ENCODE results near the gene KATNA1. TPM values are rescaled to one million over a fixed set of nuclear protein-coding genes. Genes with fewer than 3 reads are reported as not detected.

Gene KATNA1
- total RNA-seq, 2 experiments from 2014 or later: 24.7 to 27.2 TPM

GRCh38 chr6:149651056-149651455 lies 2.5 kb upstream of the KATNA1 start:
- H3K4me3 Mint-ChIP-seq: no peak overlapping the region
- ChIA-PET CTCF (interaction anchor here (1.6 kb wide), 1 partner anchor 10 kb away, joined by 3 read pairs; no protein-coding TSS in a partner anchor), POLR2A (no interaction called here)
- no peak for DNase-seq
- H3K27me3 Mint-ChIP-seq: no peaks in the 10 kb centered on the region
- peaks cover 7% of the 10 kb centered on the region for H3K36me3 Mint-ChIP-seq (ENCODE audit: low read depth)
- no peaks in the 10 kb centered on the region for H3K9me3 Mint-ChIP-seq
- peaks cover 19% of the 10 kb centered on the region for H3K4me1 Mint-ChIP-seq
- no peak overlapping the region for H3K27ac Mint-ChIP-seq

GRCh38 chr6:149646599-149646998 lies 1.9 kb downstream of the KATNA1 start:
- CTCF ChIA-PET: no interaction called here
- no peak overlapping the region for H3K27ac Mint-ChIP-seq

GRCh38 chr6:149642829-149643580 lies 5.5 kb downstream of the KATNA1 start:
- ChIA-PET CTCF (interaction anchor here (0.7 kb wide), 1 partner anchor 50 kb away, joined by 3 read pairs; no protein-coding TSS in a partner anchor), POLR2A (no interaction called here)
- H3K4me3 Mint-ChIP-seq: no peak overlapping the region
- peaks cover 19% of the 10 kb centered on the region for H3K36me3 Mint-ChIP-seq (ENCODE audit: low read depth)
- H3K27me3 Mint-ChIP-seq: no peaks in the 10 kb centered on the region
- H3K27ac Mint-ChIP-seq: no peak overlapping the region
- H3K4me1 Mint-ChIP-seq: peaks cover 37% of the 10 kb centered on the region
- H3K9me3 Mint-ChIP-seq: no peaks in the 10 kb centered on the region
- DNase-seq: no peak

More at GRCh38 chr6:149646599-149646998, 1.9 kb downstream of the KATNA1 start:
- peaks cover 36% of the 10 kb centered on the region for H3K4me1 Mint-ChIP-seq
- peak overlapping the region; percentile 81 for H3K4me3 Mint-ChIP-seq
- no peak for DNase-seq
- H3K36me3 Mint-ChIP-seq (ENCODE audit: low read depth): peaks cover 10% of the 10 kb centered on the region
- no peaks in the 10 kb centered on the region for H3K9me3 Mint-ChIP-seq
- POLR2A ChIA-PET: no interaction called here
- H3K27me3 Mint-ChIP-seq: no peaks in the 10 kb centered on the region

- no peak overlapping the region for H3K27ac Mint-ChIP-seq
- H3K4me1 Mint-ChIP-seq: peaks cover 3% of the 10 kb centered on the region
- no peaks in the 10 kb centered on the region for H3K9me3 Mint-ChIP-seq
- CTCF ChIA-PET: interaction anchor here (0.6 kb wide), 1 partner anchor 27 kb away, joined by 3 read pairs; no protein-coding TSS in a partner anchor
- no peak for DNase-seq
- H3K36me3 Mint-ChIP-seq (ENCODE audit: low read depth): peaks cover 25% of the 10 kb centered on the region
- POLR2A ChIA-PET: interaction anchor here (0.6 kb wide), 1 partner anchor 8 kb away, joined by 3 read pairs; no protein-coding TSS in a partner anchor
- H3K27me3 Mint-ChIP-seq: no peaks in the 10 kb centered on the region
- H3K4me3 Mint-ChIP-seq: no peak overlapping the region
These were observed 12.4 kb downstream of the KATNA1 start for GRCh38 chr6:149636124-149636523.

GRCh38 chr6:149634315-149634714 lies 14.2 kb downstream of the KATNA1 start:
- Mint-ChIP-seq H3K4me1 (peaks cover 5% of the 10 kb centered on the region), H3K9me3 (no peaks in the 10 kb centered on the region), H3K4me3 (no peak overlapping the region), H3K36me3 (ENCODE audit: low read depth) (peaks cover 27% of the 10 kb centered on the region), H3K27ac (no peak overlapping the region), H3K27me3 (no peaks in the 10 kb centered on the region)
- DNase-seq: no peak
- CTCF ChIA-PET: no interaction called here
- POLR2A ChIA-PET: no interaction called here

- DNase-seq: no peak
- H3K27ac Mint-ChIP-seq: peak overlapping the region; percentile 33
- no peak overlapping the region for H3K4me3 Mint-ChIP-seq
- peaks cover 28% of the 10 kb centered on the region for H3K36me3 Mint-ChIP-seq (ENCODE audit: low read depth)
- no peaks in the 10 kb centered on the region for H3K9me3 Mint-ChIP-seq
- peaks cover 14% of the 10 kb centered on the region for H3K4me1 Mint-ChIP-seq
- ChIA-PET CTCF (interaction anchor here (0.6 to 0.8 kb wide), 2 partner anchors 16 to 123 kb away, joined by 3 read pairs; no protein-coding TSS in a partner anchor), POLR2A (no interaction called here)
- no peaks in the 10 kb centered on the region for H3K27me3 Mint-ChIP-seq
These were observed 19.5 kb downstream of the KATNA1 start for GRCh38 chr6:149628875-149629510.

- CTCF ChIA-PET: interaction anchor here (1.2 kb wide), 1 partner anchor 50 kb away, joined by 6 read pairs; no protein-coding TSS in a partner anchor
- DNase-seq: no peak
- H3K27me3 Mint-ChIP-seq: no peaks in the 10 kb centered on the region
- peak overlapping the region; percentile 15 for H3K27ac Mint-ChIP-seq
- H3K36me3 Mint-ChIP-seq (ENCODE audit: low read depth): peaks cover 33% of the 10 kb centered on the region
- H3K4me1 Mint-ChIP-seq: peaks cover 14% of the 10 kb centered on the region
- no peaks in the 10 kb centered on the region for H3K9me3 Mint-ChIP-seq
- POLR2A ChIA-PET: no interaction called here
- H3K4me3 Mint-ChIP-seq: no peak overlapping the region
These were observed 20.8 kb downstream of the KATNA1 start for GRCh38 chr6:149627672-149628071.

- CTCF ChIA-PET: no interaction called here
- Mint-ChIP-seq H3K9me3 (peaks cover 10% of the 10 kb centered on the region), H3K4me1 (peaks cover 4% of the 10 kb centered on the region), H3K36me3 (ENCODE audit: low read depth) (peaks cover 52% of the 10 kb centered on the region), H3K4me3 (no peak overlapping the region), H3K27me3 (no peaks in the 10 kb centered on the region), H3K27ac (no peak overlapping the region)
- POLR2A ChIA-PET: no interaction called here
- no peak for DNase-seq
These were observed 32.7 kb downstream of the KATNA1 start for GRCh38 chr6:149615805-149616204.

- H3K27ac Mint-ChIP-seq: no peak overlapping the region
- H3K4me1 Mint-ChIP-seq: peaks cover 16% of the 10 kb centered on the region
- peaks cover 48% of the 10 kb centered on the region for H3K36me3 Mint-ChIP-seq (ENCODE audit: low read depth)
- H3K9me3 Mint-ChIP-seq: peaks cover 10% of the 10 kb centered on the region
- POLR2A ChIA-PET: no interaction called here
- no peaks in the 10 kb centered on the region for H3K27me3 Mint-ChIP-seq
- CTCF ChIA-PET: interaction anchor here (0.7 to 1.5 kb wide), 3 partner anchors 19 to 54 kb away, joined by 3 to 4 read pairs (median 3); no protein-coding TSS in a partner anchor
- no peak for DNase-seq
- H3K4me3 Mint-ChIP-seq: no peak overlapping the region
These were observed 34.2 kb downstream of the KATNA1 start for GRCh38 chr6:149614337-149614736.

- peaks cover 20% of the 10 kb centered on the region for H3K36me3 Mint-ChIP-seq (ENCODE audit: low read depth)
- no peaks in the 10 kb centered on the region for H3K27me3 Mint-ChIP-seq
- no peak overlapping the region for H3K4me3 Mint-ChIP-seq
- POLR2A ChIA-PET: no interaction called here
- DNase-seq: no peak
- CTCF ChIA-PET: interaction anchor here (0.6 to 1.6 kb wide), 2 partner anchors 10 to 13 kb away, joined by 3 to 5 read pairs; no protein-coding TSS in a partner anchor
- H3K4me1 Mint-ChIP-seq: peaks cover 38% of the 10 kb centered on the region
- peaks cover 7% of the 10 kb centered on the region for H3K9me3 Mint-ChIP-seq
- H3K27ac Mint-ChIP-seq: peak overlapping the region; percentile 76
These were observed 40.0 kb downstream of the KATNA1 start for GRCh38 chr6:149608381-149608982.

GRCh38 chr6:149600508-149600907 lies 48.0 kb downstream of the KATNA1 start:
- Mint-ChIP-seq H3K27me3 (no peaks in the 10 kb centered on the region), H3K9me3 (no peaks in the 10 kb centered on the region), H3K4me1 (no peaks in the 10 kb centered on the region), H3K36me3 (ENCODE audit: low read depth) (peaks cover 54% of the 10 kb centered on the region), H3K27ac (no peak overlapping the region), H3K4me3 (no peak overlapping the region)
- ChIA-PET POLR2A (no interaction called here), CTCF (interaction anchor here (1.3 kb wide), 1 partner anchor 9 kb away, joined by 3 read pairs; no protein-coding TSS in a partner anchor)
- DNase-seq: no peak

GRCh38 chr6:149593408-149593807 lies 55.1 kb downstream of the KATNA1 start:
- H3K4me3 Mint-ChIP-seq: no peak overlapping the region
- ChIA-PET POLR2A (no interaction called here), CTCF (interaction anchor here (0.6 to 1.8 kb wide), 4 partner anchors 13 to 76 kb away, joined by 3 read pairs; no protein-coding TSS in a partner anchor)
- no peaks in the 10 kb centered on the region for H3K27me3 Mint-ChIP-seq
- H3K4me1 Mint-ChIP-seq: no peaks in the 10 kb centered on the region
- H3K36me3 Mint-ChIP-seq (ENCODE audit: low read depth): peaks cover 46% of the 10 kb centered on the region
- H3K9me3 Mint-ChIP-seq: no peaks in the 10 kb centered on the region
- no peak for DNase-seq
- no peak overlapping the region for H3K27ac Mint-ChIP-seq

GRCh38 chr6:149592983-149593382 lies 55.5 kb downstream of the KATNA1 start:
- Mint-ChIP-seq H3K4me3 (no peak overlapping the region), H3K27ac (no peak overlapping the region), H3K27me3 (no peaks in the 10 kb centered on the region), H3K9me3 (no peaks in the 10 kb centered on the region), H3K4me1 (no peaks in the 10 kb centered on the region), H3K36me3 (ENCODE audit: low read depth) (peaks cover 45% of the 10 kb centered on the region)
- POLR2A ChIA-PET: no interaction called here
- DNase-seq: no peak
- CTCF ChIA-PET: interaction anchor here (0.6 to 1.8 kb wide), 4 partner anchors 12 to 76 kb away, joined by 3 read pairs; no protein-coding TSS in a partner anchor

Data from activated CD4-positive, alpha-beta T cell treated with anti-CD3 and anti-CD28 coated beads, Interleukin-2, amount 10 ng/mL, durations not matched to agents 7 days and 5 days (primary cell).